ENCODE results near the gene BOLA3. TPM values are rescaled to one million over a fixed set of nuclear protein-coding genes. Genes with fewer than 3 reads are reported as not detected.

BOLA3 gene
- total RNA-seq, 4 donors from 2014 or later = 16.4 to 94.2 (median 78.6) TPM

DNA sequence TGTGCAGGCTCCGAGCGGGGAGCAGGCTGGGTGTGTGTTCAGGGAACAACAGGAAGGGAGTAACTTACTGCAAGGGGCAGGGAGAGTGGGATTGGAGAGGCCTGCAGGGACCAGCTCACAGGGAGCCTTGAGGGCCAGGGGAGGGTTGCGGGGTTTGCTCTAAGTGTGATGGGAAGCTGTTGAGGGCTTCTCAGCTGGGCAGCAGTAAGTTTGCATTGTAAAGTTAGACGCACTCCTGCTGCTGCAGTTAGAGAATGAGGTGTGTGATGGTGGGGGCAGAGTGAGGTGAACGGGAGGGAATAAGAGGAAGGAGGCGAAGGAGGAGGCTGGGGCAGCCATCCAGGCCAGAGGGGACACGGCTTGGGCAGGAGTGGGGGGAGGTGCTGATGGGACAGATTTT lies 53.4 kb downstream of the BOLA3 start:
- intact Hi-C loops (cut with DNase I) = no loop called here
- no peak overlapping the region for H3K27ac ChIP-seq
- no peak for DNase-seq
- H3K4me1 ChIP-seq = no peaks in the 10 kb centered on the region
- H3K4me3 ChIP-seq (replicated peaks in 1 of 3) = no peak overlapping the region
- no peaks in the 10 kb centered on the region for H3K27me3 ChIP-seq
- peaks cover 25 to 32% of the 10 kb centered on the region in 2 donors for H3K36me3 ChIP-seq
- WGBS, 2 donors = 86 to 91% methylated on average over 7 of the region's 7 CpGs
- no peaks in the 10 kb centered on the region for H3K9me3 ChIP-seq
- TF ChIP-seq, protein P1, sequence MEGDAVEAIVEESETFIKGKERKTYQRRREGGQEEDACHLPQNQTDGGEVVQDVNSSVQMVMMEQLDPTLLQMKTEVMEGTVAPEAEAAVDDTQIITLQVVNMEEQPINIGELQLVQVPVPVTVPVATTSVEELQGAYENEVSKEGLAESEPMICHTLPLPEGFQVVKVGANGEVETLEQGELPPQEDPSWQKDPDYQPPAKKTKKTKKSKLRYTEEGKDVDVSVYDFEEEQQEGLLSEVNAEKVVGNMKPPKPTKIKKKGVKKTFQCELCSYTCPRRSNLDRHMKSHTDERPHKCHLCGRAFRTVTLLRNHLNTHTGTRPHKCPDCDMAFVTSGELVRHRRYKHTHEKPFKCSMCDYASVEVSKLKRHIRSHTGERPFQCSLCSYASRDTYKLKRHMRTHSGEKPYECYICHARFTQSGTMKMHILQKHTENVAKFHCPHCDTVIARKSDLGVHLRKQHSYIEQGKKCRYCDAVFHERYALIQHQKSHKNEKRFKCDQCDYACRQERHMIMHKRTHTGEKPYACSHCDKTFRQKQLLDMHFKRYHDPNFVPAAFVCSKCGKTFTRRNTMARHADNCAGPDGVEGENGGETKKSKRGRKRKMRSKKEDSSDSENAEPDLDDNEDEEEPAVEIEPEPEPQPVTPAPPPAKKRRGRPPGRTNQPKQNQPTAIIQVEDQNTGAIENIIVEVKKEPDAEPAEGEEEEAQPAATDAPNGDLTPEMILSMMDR (IDR thresholded peaks at IDR 0.05) = no peak
- TF ChIP-seq POLR2A (IDR thresholded peaks at IDR 0.05) = no peak

DNA sequence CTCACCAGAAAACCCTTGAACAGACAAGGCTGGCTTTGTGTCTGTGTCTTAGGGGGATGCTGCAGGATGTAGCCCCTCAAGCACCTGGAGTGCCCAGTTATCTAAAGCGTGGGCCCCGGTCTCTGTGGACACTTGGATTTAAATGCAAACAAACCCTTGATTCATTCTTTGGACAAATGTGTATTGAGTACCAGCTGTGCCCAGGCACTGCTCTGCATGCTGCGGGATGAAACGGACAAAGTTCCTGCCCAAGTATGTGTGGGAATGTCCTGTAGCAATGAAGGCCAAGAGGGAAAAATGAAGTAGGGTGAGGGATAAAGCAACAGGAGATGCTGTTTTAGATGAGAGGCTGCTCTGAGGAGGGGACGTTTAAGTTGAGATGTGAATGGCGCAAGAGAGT lies 53.9 kb downstream of the BOLA3 start:
- intact Hi-C loops (cut with DNase I) = no loop called here
- peaks cover 25 to 27% of the 10 kb centered on the region in 2 donors for H3K36me3 ChIP-seq
- WGBS, 2 donors = 88 to 92% methylated on average over 6 of the region's 6 CpGs
- no peak overlapping the region for H3K27ac ChIP-seq
- no peaks in the 10 kb centered on the region for H3K9me3 ChIP-seq
- H3K27me3 ChIP-seq = no peaks in the 10 kb centered on the region
- DNase-seq = no peak
- TF ChIP-seq POLR2A (IDR thresholded peaks at IDR 0.05) = no peak
- TF ChIP-seq, protein P1 (IDR thresholded peaks at IDR 0.05) = no peak
- H3K4me1 ChIP-seq = no peaks in the 10 kb centered on the region
- H3K4me3 ChIP-seq (replicated peaks in 1 of 3) = no peak overlapping the region

DNA sequence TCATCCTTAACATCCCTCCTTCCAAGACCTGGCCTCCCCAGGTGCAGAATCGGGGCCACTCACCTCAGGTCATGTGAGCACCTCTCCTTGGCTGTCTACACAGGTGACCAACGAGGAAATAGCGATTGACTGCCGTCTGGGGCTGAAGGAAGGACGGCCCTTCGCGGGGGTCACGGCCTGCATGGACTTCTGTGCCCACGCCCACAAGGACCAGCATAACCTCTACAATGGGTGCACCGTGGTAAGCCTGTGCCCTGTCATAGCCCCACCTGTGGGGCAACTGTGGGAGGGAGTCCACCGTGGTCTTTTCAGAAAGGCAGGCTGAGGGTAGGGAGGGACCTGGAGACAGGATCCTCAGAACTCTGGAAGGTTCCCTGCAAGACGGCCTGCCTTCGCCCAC lies 54.3 kb downstream of the BOLA3 start:
- Histone ChIP-seq H3K27ac (no peak overlapping the region), H3K4me3 (replicated peaks in 1 of 3) (no peak overlapping the region), H3K9me3 (no peaks in the 10 kb centered on the region), H3K36me3 (peaks cover 25 to 27% of the 10 kb centered on the region in 2 donors), H3K27me3 (no peaks in the 10 kb centered on the region), H3K4me1 (no peaks in the 10 kb centered on the region)
- intact Hi-C loops (cut with DNase I) = no loop called here
- DNase-seq = no peak
- no peak for TF ChIP-seq POLR2A (IDR thresholded peaks at IDR 0.05)
- TF ChIP-seq, protein P1 (IDR thresholded peaks at IDR 0.05) = no peak
- 92 to 96% methylated on average over 4 to 13 of the region's 13 CpGs for WGBS, 2 donors

DNA sequence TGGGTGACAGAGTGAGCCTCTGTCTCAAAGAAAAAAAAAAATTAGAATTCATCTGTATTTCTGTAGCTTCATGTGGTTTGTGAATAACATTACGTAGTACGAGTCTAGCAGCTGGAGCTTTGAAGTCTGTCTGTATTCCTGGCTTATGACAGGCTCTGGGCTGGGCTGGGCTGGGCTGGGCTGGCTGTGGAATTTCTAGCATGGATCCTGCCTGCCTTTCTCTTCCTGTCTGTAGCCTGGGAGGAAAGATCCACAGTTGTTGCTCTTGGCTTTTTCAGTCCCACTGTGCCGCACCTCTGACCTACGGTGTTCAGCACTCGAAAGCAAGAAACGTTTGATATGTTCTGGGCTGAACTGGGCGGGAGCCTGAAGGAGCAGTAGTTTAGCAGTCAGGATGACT lies 55.4 kb downstream of the BOLA3 start:
- no peaks in the 10 kb centered on the region for H3K9me3 ChIP-seq
- TF ChIP-seq POLR2A (IDR thresholded peaks at IDR 0.05) = no peak
- TF ChIP-seq, protein P1 (IDR thresholded peaks at IDR 0.05) = no peak
- no peak for DNase-seq
- H3K4me3 ChIP-seq (replicated peaks in 1 of 3) = no peak overlapping the region
- no peaks in the 10 kb centered on the region for H3K4me1 ChIP-seq
- no peaks in the 10 kb centered on the region for H3K27me3 ChIP-seq
- no peak overlapping the region for H3K27ac ChIP-seq
- 87 to 94% methylated on average over 7 of the region's 7 CpGs for whole genome bisulfite sequencing, 2 donors
- H3K36me3 ChIP-seq = peaks cover 25 to 31% of the 10 kb centered on the region in 2 donors
- intact Hi-C loops (cut with DNase I) = no loop called here

DNA sequence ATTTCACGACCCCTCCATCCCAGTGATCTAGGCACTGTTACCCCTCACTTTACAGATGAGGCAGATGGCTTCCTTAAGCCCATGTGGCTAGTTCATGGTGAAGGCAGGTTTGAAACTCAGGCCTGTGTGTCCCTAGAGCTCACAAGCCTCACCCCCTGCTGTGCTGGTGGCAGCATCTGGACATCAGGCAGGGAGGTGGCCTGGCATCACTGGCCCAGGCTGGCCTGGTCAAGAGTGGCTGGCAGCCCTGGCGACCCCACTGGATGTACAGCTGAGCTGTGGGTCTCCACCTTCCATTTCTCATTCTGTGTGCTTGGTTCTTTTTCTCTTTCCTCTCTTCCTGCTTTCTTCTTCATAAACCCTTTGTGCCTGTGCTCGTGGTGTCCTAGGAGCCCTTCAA lies 56.3 kb downstream of the BOLA3 start:
- no peak overlapping the region for H3K27ac ChIP-seq

More for the DNA sequence above, 56.3 kb downstream of the BOLA3 start:
- Histone ChIP-seq H3K36me3 (peaks cover 25 to 31% of the 10 kb centered on the region in 2 donors), H3K4me1 (no peaks in the 10 kb centered on the region), H3K27me3 (no peaks in the 10 kb centered on the region), H3K4me3 (replicated peaks in 1 of 3) (no peak overlapping the region), H3K9me3 (no peaks in the 10 kb centered on the region)
- whole genome bisulfite sequencing, 2 donors = 91 to 94% methylated on average over 3 of the region's 3 CpGs
- TF ChIP-seq POLR2A (IDR thresholded peaks at IDR 0.05) = no peak
- TF ChIP-seq, protein P1 (IDR thresholded peaks at IDR 0.05) = no peak
- DNase-seq = no peak
- intact Hi-C loops (cut with DNase I) = no loop called here

Measured in thyroid gland (tissue), 4 donors.